Uterus (tissue), 4 donors: ENCODE measurements around the gene FAM177B. TPM values are rescaled to one million over a fixed set of nuclear protein-coding genes. Genes with fewer than 3 reads are reported as not detected.

Experiments
- DNase-seq, 2 donors: peaks; one replicate each; pipeline ENCODE4 v3.0.0-alpha.2; 2019 to 2020
- H3K27ac ChIP-seq, 2 donors: fragments of 200-600 bp; sonication (generic); 1 replicate in 1 of 2; 2 replicates in 1 of 2; pipeline ENCODE4 v1.5.1; 2016 to 2018
- H3K27me3 ChIP-seq, 2 donors: fragments of 200-600 bp; sonication (generic); one replicate each; pipeline ENCODE4 v1.5.1; 2018 to 2019; ENCODE audit warnings: control low read depth in 1 of 2
- H3K36me3 ChIP-seq, 2 donors: fragments of 200-600 bp; sonication (generic); one replicate each; pipeline ENCODE4 v1.5.1; 2019; ENCODE audit warnings: control low read depth in 1 of 2
- H3K4me1 ChIP-seq, 2 donors: fragments of 200-600 bp; sonication (generic); one replicate each; pipeline ENCODE4 v1.5.1; 2018 to 2019; ENCODE audit warnings: control low read depth in 1 of 2
- H3K4me3 ChIP-seq, 2 donors: fragments of 200-600 bp; sonication (generic); 1 replicate in 1 of 2; 2 replicates in 1 of 2; pipeline ENCODE4 v1.5.1; 2018 to 2019; ENCODE audit warnings: mild to moderate bottlenecking in 1 of 2
- H3K9me3 ChIP-seq, 2 donors: fragments of 200-600 bp; sonication (generic); one replicate each; pipeline ENCODE4 v1.5.1; 2019; ENCODE audit warnings: control low read depth in 1 of 2
- POLR2A ChIP-seq, 2 donors: fragments of 450-650 bp; IDR thresholded peaks; one replicate each; pipeline ENCODE4 v1.6.1; 2016; ENCODE audit warnings: antibody characterized with exemption in 2 of 2, mild to moderate bottlenecking in 1 of 2, moderate library complexity in 1 of 2
- intact Hi-C: fragments of 100-400 bp; cut with DNase I; formaldehyde crosslinking; loops from one replicate; pipeline ENCODE4 v1.15.1; 2023; ENCODE audit warnings: low total_unique reads
- total RNA-seq, 4 donors: library from RNA; depleted of rRNA in 3 of 4; stranded (reverse); fragments of >200 nt in 3 of 4; gene quantifications; one replicate each; pipeline versions ENCODE4 v1.1.0 to v1.2.4, GENCODE V29; 2014 to 2023
- TF ChIP-seq, protein P1 (sequence below), 4 experiments: fragments of 200-600 bp in 2 of 4; fragments of 450-650 bp in 2 of 4; sonication (generic) in 2 of 4; IDR thresholded peaks; one replicate each; pipeline ENCODE4 v1.5.1; 2016 to 2019; ENCODE audit warnings: antibody characterized with exemption in 4 of 4, mild to moderate bottlenecking in 2 of 4, moderate library complexity in 1 of 4
- donor health status: DM: yes; HTN: yes; CAD: no.

Gene FAM177B
- total RNA-seq, 4 donors from 2014 or later = 0.40 TPM; not detected in 3

DNA sequence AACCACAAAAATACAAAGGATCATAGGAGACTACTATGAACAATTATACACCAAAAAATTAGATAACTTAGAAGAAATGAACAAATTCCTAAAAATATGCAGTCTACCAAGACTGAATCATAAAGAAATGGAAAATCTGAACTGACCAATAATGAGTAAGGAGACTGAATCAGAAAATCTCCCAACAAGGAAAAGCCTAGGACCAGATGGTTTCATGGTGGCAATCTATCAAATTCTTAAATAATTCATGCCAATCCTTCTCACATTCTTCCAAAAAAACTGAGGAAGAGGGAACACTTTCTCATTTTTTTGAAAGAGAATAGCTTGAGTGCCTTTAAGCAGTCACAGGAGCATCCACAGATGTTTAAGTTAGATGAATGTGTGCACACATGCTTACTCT is 46.0 kb downstream of the FAM177B start:
- Histone ChIP-seq H3K27me3 (no peaks in the 10 kb centered on the region), H3K27ac (no peak overlapping the region)

DNA sequence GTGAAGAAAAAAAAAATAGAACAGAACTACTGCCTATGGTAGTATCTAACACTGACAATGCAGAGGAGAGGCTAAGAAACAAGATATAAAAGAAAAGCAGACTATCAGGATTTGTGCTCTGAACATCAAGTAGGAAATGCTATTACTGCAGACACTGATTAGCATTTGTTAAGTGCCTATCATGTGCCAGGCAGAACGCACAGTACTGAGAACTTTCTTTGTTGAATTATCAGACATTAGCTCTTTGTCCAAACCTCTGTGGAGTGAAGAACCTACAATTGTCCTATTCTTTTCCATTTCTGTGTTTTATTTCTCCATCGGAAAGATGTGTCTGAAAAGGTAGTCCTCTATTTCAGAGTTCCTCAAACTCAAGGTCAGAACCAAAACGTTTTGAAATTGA is 47.4 kb downstream of the FAM177B start:
- intact Hi-C loops = no loop called here
- no peaks in the 10 kb centered on the region for H3K9me3 ChIP-seq
- no peaks in the 10 kb centered on the region for H3K4me1 ChIP-seq
- no peak overlapping the region for H3K4me3 ChIP-seq
- no peak for DNase-seq
- H3K36me3 ChIP-seq = no peaks in the 10 kb centered on the region
- H3K27me3 ChIP-seq = no peaks in the 10 kb centered on the region
- no peak for TF ChIP-seq POLR2A (IDR thresholded peaks at IDR 0.05)
- TF ChIP-seq, protein P1, sequence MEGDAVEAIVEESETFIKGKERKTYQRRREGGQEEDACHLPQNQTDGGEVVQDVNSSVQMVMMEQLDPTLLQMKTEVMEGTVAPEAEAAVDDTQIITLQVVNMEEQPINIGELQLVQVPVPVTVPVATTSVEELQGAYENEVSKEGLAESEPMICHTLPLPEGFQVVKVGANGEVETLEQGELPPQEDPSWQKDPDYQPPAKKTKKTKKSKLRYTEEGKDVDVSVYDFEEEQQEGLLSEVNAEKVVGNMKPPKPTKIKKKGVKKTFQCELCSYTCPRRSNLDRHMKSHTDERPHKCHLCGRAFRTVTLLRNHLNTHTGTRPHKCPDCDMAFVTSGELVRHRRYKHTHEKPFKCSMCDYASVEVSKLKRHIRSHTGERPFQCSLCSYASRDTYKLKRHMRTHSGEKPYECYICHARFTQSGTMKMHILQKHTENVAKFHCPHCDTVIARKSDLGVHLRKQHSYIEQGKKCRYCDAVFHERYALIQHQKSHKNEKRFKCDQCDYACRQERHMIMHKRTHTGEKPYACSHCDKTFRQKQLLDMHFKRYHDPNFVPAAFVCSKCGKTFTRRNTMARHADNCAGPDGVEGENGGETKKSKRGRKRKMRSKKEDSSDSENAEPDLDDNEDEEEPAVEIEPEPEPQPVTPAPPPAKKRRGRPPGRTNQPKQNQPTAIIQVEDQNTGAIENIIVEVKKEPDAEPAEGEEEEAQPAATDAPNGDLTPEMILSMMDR (IDR thresholded peaks at IDR 0.05) = no peak
- no peak overlapping the region for H3K27ac ChIP-seq

More for the DNA sequence above, 46.0 kb downstream of the FAM177B start:
- Histone ChIP-seq H3K4me1 (no peaks in the 10 kb centered on the region), H3K9me3 (no peaks in the 10 kb centered on the region), H3K4me3 (no peak overlapping the region), H3K36me3 (no peaks in the 10 kb centered on the region)
- TF ChIP-seq POLR2A (IDR thresholded peaks at IDR 0.05) = no peak
- TF ChIP-seq, protein P1 (IDR thresholded peaks at IDR 0.05) = no peak
- DNase-seq = no peak
- intact Hi-C loops = no loop called here

- intact Hi-C loops = no loop called here
- no peaks in the 10 kb centered on the region for H3K4me1 ChIP-seq
- TF ChIP-seq, protein P1 (IDR thresholded peaks at IDR 0.05) = no peak
- no peak for TF ChIP-seq POLR2A (IDR thresholded peaks at IDR 0.05)
- no peaks in the 10 kb centered on the region for H3K36me3 ChIP-seq
- H3K27ac ChIP-seq = no peak overlapping the region
- no peaks in the 10 kb centered on the region for H3K9me3 ChIP-seq
- no peaks in the 10 kb centered on the region for H3K27me3 ChIP-seq
- DNase-seq = no peak
- H3K4me3 ChIP-seq = no peak overlapping the region
Measured at GRCh38 chr1:222784916-222785315, 47.9 kb downstream of the FAM177B start.

DNA sequence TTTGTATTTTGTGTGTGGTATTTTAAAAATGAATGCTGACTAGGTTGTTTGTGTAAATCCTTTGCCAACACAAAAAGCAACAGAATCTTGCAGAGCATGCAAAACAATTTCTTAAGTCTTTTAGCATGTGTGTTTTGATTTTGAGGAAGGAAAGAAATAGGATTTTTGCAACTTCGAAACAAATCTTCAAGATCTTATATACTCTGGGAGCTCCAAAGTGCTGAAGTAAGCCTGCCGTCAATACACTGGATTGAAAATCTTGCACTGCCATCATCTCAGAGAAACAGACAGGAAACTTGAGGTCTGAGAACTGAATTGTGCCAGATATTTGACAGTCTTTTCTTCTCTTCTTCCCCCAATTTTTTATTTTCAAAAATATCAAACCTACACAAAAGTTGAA is 48.5 kb downstream of the FAM177B start:
- Histone ChIP-seq H3K9me3 (no peaks in the 10 kb centered on the region), H3K4me1 (no peaks in the 10 kb centered on the region), H3K4me3 (no peak overlapping the region), H3K27ac (no peak overlapping the region), H3K27me3 (no peaks in the 10 kb centered on the region), H3K36me3 (no peaks in the 10 kb centered on the region)
- DNase-seq = no peak
- TF ChIP-seq POLR2A (IDR thresholded peaks at IDR 0.05) = no peak
- TF ChIP-seq, protein P1 (IDR thresholded peaks at IDR 0.05) = no peak
- intact Hi-C loops = no loop called here

GRCh38 chr1:222786121-222786520 is 49.1 kb downstream of the FAM177B start:
- Histone ChIP-seq H3K4me1 (no peaks in the 10 kb centered on the region), H3K27ac (no peak overlapping the region), H3K27me3 (no peaks in the 10 kb centered on the region), H3K36me3 (no peaks in the 10 kb centered on the region), H3K4me3 (no peak overlapping the region), H3K9me3 (no peaks in the 10 kb centered on the region)
- TF ChIP-seq POLR2A (IDR thresholded peaks at IDR 0.05) = no peak
- TF ChIP-seq, protein P1 (IDR thresholded peaks at IDR 0.05) = no peak
- intact Hi-C loops = no loop called here
- DNase-seq = no peak
